ENCODE measurements around the gene CCDC74B.
"Not testable (repeated sequence)": the region's sequence is repeated elsewhere in the genome, so short reads cannot be mapped to it uniquely, and the experiment has no call there.

CCDC74B gene

GRCh38 chr2:130102597-130103363 lies 42.1 kb downstream of the CCDC74B start:
- not testable (repeated sequence) for DNase-seq (ENCODE audit: low read depth)

Measured in fibroblast of the conjunctiva (primary cell).